ENCODE data around the gene ATP10A.

Gene ATP10A

GRCh38 chr15:25876231-25877140 lies 13.4 kb upstream of the ATP10A start:
- DNase-seq (ENCODE audit: low read depth), result no peak
- TF ChIP-seq, protein P1, sequence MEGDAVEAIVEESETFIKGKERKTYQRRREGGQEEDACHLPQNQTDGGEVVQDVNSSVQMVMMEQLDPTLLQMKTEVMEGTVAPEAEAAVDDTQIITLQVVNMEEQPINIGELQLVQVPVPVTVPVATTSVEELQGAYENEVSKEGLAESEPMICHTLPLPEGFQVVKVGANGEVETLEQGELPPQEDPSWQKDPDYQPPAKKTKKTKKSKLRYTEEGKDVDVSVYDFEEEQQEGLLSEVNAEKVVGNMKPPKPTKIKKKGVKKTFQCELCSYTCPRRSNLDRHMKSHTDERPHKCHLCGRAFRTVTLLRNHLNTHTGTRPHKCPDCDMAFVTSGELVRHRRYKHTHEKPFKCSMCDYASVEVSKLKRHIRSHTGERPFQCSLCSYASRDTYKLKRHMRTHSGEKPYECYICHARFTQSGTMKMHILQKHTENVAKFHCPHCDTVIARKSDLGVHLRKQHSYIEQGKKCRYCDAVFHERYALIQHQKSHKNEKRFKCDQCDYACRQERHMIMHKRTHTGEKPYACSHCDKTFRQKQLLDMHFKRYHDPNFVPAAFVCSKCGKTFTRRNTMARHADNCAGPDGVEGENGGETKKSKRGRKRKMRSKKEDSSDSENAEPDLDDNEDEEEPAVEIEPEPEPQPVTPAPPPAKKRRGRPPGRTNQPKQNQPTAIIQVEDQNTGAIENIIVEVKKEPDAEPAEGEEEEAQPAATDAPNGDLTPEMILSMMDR (IDR thresholded peaks at IDR 0.05; ENCODE audit: insufficient read depth, low read depth, low read length, missing control alignments), result no peak
- no peak overlapping the region for H3K4me3 ChIP-seq (ENCODE audit: low read depth, low read length)

GRCh38 chr15:25875566-25875965 lies 12.4 kb upstream of the ATP10A start:
- TF ChIP-seq, protein P1 (IDR thresholded peaks at IDR 0.05; ENCODE audit: insufficient read depth, low read depth, low read length, missing control alignments), result no peak
- no peak for DNase-seq (ENCODE audit: low read depth)
- H3K4me3 ChIP-seq (ENCODE audit: low read depth, low read length), result no peak overlapping the region

GRCh38 chr15:25874379-25874778 lies 11.3 kb upstream of the ATP10A start:
- no peak for DNase-seq (ENCODE audit: low read depth)
- no peak overlapping the region for H3K4me3 ChIP-seq (ENCODE audit: low read depth, low read length)
- TF ChIP-seq, protein P1 (IDR thresholded peaks at IDR 0.05; ENCODE audit: insufficient read depth, low read depth, low read length, missing control alignments), result no peak

- DNase-seq (ENCODE audit: low read depth), result no peak
- no peak overlapping the region for H3K4me3 ChIP-seq (ENCODE audit: low read depth, low read length)
- TF ChIP-seq, protein P1 (IDR thresholded peaks at IDR 0.05; ENCODE audit: insufficient read depth, low read depth, low read length, missing control alignments), result no peak
Measured at GRCh38 chr15:25871403-25871802, 8.3 kb upstream of the ATP10A start.

- TF ChIP-seq, protein P1 (IDR thresholded peaks at IDR 0.05; ENCODE audit: insufficient read depth, low read depth, low read length, missing control alignments), result no peak
- no peak for DNase-seq (ENCODE audit: low read depth)
Measured at GRCh38 chr15:25870938-25871337, 7.8 kb upstream of the ATP10A start.

GRCh38 chr15:25869701-25870100 lies 6.6 kb upstream of the ATP10A start:
- no peak overlapping the region for H3K4me3 ChIP-seq (ENCODE audit: low read depth, low read length)
- DNase-seq (ENCODE audit: low read depth), result no peak
- TF ChIP-seq, protein P1 (IDR thresholded peaks at IDR 0.05; ENCODE audit: insufficient read depth, low read depth, low read length, missing control alignments), result no peak

More at GRCh38 chr15:25870938-25871337, 7.8 kb upstream of the ATP10A start:
- no peak overlapping the region for H3K4me3 ChIP-seq (ENCODE audit: low read depth, low read length)
